GM18867 (cell line): ENCODE measurements around the gene OSGEP.

Source experiments
- ATAC-seq: cut with Tn5 transposase; IDR thresholded peaks from one replicate; pipeline ENCODE4 v1.9.1; 2021; ENCODE audit warnings: mild to moderate bottlenecking, moderate library complexity; ENCODE audit not compliant: unreplicated experiment

The OSGEP gene

GRCh38 chr14:20400965-20401593 lies 53.5 kb downstream of the OSGEP start:
- no peak for ATAC-seq

- no peak for ATAC-seq
Observed at GRCh38 chr14:20400589-20400964, 54.0 kb downstream of the OSGEP start.

GRCh38 chr14:20397511-20397910 lies 57.1 kb downstream of the OSGEP start:
- ATAC-seq, result no peak
